Memory B cell (primary cell): Measurements from ENCODE around the gene FGGY.
"Not testable (repeated sequence)": the region's sequence is repeated elsewhere in the genome, so short reads cannot be mapped to it uniquely, and the experiment has no call there.

Source experiments
- ATAC-seq: fragments of 150-1000 bp; cut with Tn5 transposase; 2 replicates; pipeline ENCODE4 v1.10.0; 2021; ENCODE audit warnings: low read depth, mild to moderate bottlenecking, moderate library complexity
- DNase-seq, 2 donors: peaks; one replicate each; pipeline ENCODE4 v3.0.0; 2022; ENCODE audit warnings: low spot score in 2 of 2
- H3K27ac Mint-ChIP-seq: one replicate; pipeline ENCODE4 v1.8.0; 2022; ENCODE audit warnings: mild to moderate bottlenecking, moderate library complexity, mixed read lengths
- H3K27me3 Mint-ChIP-seq: one replicate; pipeline ENCODE4 v1.8.0; 2022; ENCODE audit warnings: mixed read lengths
- H3K36me3 Mint-ChIP-seq: one replicate; pipeline ENCODE4 v1.8.0; 2022; ENCODE audit warnings: mild to moderate bottlenecking, mixed read lengths
- H3K4me1 Mint-ChIP-seq: one replicate; pipeline ENCODE4 v1.8.0; 2022; ENCODE audit warnings: mixed read lengths
- H3K4me3 Mint-ChIP-seq: one replicate; pipeline ENCODE4 v1.8.0; 2022; ENCODE audit warnings: mild to moderate bottlenecking, moderate library complexity, mixed read lengths
- H3K9me3 Mint-ChIP-seq: one replicate; pipeline ENCODE4 v1.8.0; 2022; ENCODE audit warnings: mixed read lengths

Gene FGGY

GRCh38 chr1:59605184-59605583, 308.3 kb downstream of the FGGY start:
- DNase-seq (no peak), ATAC-seq (no peak)
- H3K27me3 Mint-ChIP-seq, result no peaks in the 10 kb centered on the region
- no peaks in the 10 kb centered on the region for H3K9me3 Mint-ChIP-seq
- no peak overlapping the region for H3K4me3 Mint-ChIP-seq
- H3K27ac Mint-ChIP-seq, result no peak overlapping the region
- peaks cover 30% of the 10 kb centered on the region for H3K36me3 Mint-ChIP-seq
- no peaks in the 10 kb centered on the region for H3K4me1 Mint-ChIP-seq

- no peak overlapping the region for H3K4me3 Mint-ChIP-seq
- no peak overlapping the region for H3K27ac Mint-ChIP-seq
- ATAC-seq, result no peak
- H3K4me1 Mint-ChIP-seq, result no peaks in the 10 kb centered on the region
- H3K9me3 Mint-ChIP-seq, result no peaks in the 10 kb centered on the region
- no peaks in the 10 kb centered on the region for H3K27me3 Mint-ChIP-seq
- peaks cover 33% of the 10 kb centered on the region for H3K36me3 Mint-ChIP-seq
- no peak for DNase-seq
Observed at GRCh38 chr1:59605761-59606160, 308.9 kb downstream of the FGGY start.

GRCh38 chr1:59609245-59609644, 312.4 kb downstream of the FGGY start:
- H3K36me3 Mint-ChIP-seq, result peaks cover 37% of the 10 kb centered on the region
- H3K4me1 Mint-ChIP-seq, result no peaks in the 10 kb centered on the region
- no peak overlapping the region for H3K27ac Mint-ChIP-seq
- H3K9me3 Mint-ChIP-seq, result peaks cover 4% of the 10 kb centered on the region
- no peaks in the 10 kb centered on the region for H3K27me3 Mint-ChIP-seq
- ATAC-seq (no peak), DNase-seq (no peak)
- no peak overlapping the region for H3K4me3 Mint-ChIP-seq

- not testable (repeated sequence) for DNase-seq, H3K4me1 Mint-ChIP-seq, H3K9me3 Mint-ChIP-seq, H3K4me3 Mint-ChIP-seq, H3K27me3 Mint-ChIP-seq, ATAC-seq, H3K27ac Mint-ChIP-seq
- H3K36me3 Mint-ChIP-seq, result peaks cover 34% of the 10 kb centered on the region
Observed at GRCh38 chr1:59610499-59610898, 313.6 kb downstream of the FGGY start.

GRCh38 chr1:59617434-59617833, 320.5 kb downstream of the FGGY start:
- Mint-ChIP-seq H3K36me3 (peaks cover 7% of the 10 kb centered on the region), H3K4me3 (no peak overlapping the region), H3K9me3 (peaks cover 6% of the 10 kb centered on the region), H3K27me3 (no peaks in the 10 kb centered on the region), H3K27ac (no peak overlapping the region), H3K4me1 (no peaks in the 10 kb centered on the region)
- ATAC-seq, result no peak
- DNase-seq, result no peak

GRCh38 chr1:59619557-59619956, 322.7 kb downstream of the FGGY start:
- Mint-ChIP-seq H3K4me3 (no peak overlapping the region), H3K27me3 (no peaks in the 10 kb centered on the region), H3K4me1 (no peaks in the 10 kb centered on the region), H3K9me3 (peaks cover 2% of the 10 kb centered on the region), H3K27ac (no peak overlapping the region), H3K36me3 (peaks cover 12% of the 10 kb centered on the region)
- ATAC-seq, result no peak
- no peak for DNase-seq

GRCh38 chr1:59625384-59625783, 328.5 kb downstream of the FGGY start:
- Mint-ChIP-seq H3K27ac (no peak overlapping the region), H3K27me3 (no peaks in the 10 kb centered on the region), H3K36me3 (peaks cover 15% of the 10 kb centered on the region), H3K4me3 (no peak overlapping the region), H3K9me3 (peaks cover 2% of the 10 kb centered on the region), H3K4me1 (no peaks in the 10 kb centered on the region)
- no peak for ATAC-seq
- DNase-seq, result no peak

GRCh38 chr1:59631561-59632255, 334.8 kb downstream of the FGGY start:
- H3K27me3 Mint-ChIP-seq, result no peaks in the 10 kb centered on the region
- H3K36me3 Mint-ChIP-seq, result peaks cover 11% of the 10 kb centered on the region
- DNase-seq, result no peak
- no peaks in the 10 kb centered on the region for H3K9me3 Mint-ChIP-seq
- ATAC-seq, result no peak
- H3K4me1 Mint-ChIP-seq, result no peaks in the 10 kb centered on the region
- no peak overlapping the region for H3K27ac Mint-ChIP-seq
- H3K4me3 Mint-ChIP-seq, result no peak overlapping the region

GRCh38 chr1:59635097-59635496, 338.2 kb downstream of the FGGY start:
- Mint-ChIP-seq H3K9me3 (no peaks in the 10 kb centered on the region), H3K27me3 (no peaks in the 10 kb centered on the region), H3K36me3 (peaks cover 14% of the 10 kb centered on the region), H3K4me3 (no peak overlapping the region), H3K27ac (no peak overlapping the region), H3K4me1 (peaks cover 2% of the 10 kb centered on the region)
- ATAC-seq, result no peak
- DNase-seq, result no peak

GRCh38 chr1:59638231-59638711, 341.4 kb downstream of the FGGY start:
- Mint-ChIP-seq H3K4me1 (peaks cover 2% of the 10 kb centered on the region), H3K4me3 (no peak overlapping the region), H3K9me3 (no peaks in the 10 kb centered on the region), H3K27me3 (no peaks in the 10 kb centered on the region), H3K27ac (no peak overlapping the region), H3K36me3 (peaks cover 11% of the 10 kb centered on the region)
- ATAC-seq, result peak; percentile 35
- DNase-seq, result no peak

GRCh38 chr1:59639266-59639665, 342.4 kb downstream of the FGGY start:
- H3K36me3 Mint-ChIP-seq, result peaks cover 7% of the 10 kb centered on the region
- H3K9me3 Mint-ChIP-seq, result no peaks in the 10 kb centered on the region
- DNase-seq (no peak), ATAC-seq (no peak)
- H3K27me3 Mint-ChIP-seq, result no peaks in the 10 kb centered on the region
- H3K4me1 Mint-ChIP-seq, result peaks cover 2% of the 10 kb centered on the region
- no peak overlapping the region for H3K4me3 Mint-ChIP-seq
- H3K27ac Mint-ChIP-seq, result no peak overlapping the region

GRCh38 chr1:59640851-59641250, 344.0 kb downstream of the FGGY start:
- ATAC-seq, result no peak
- peaks cover 2% of the 10 kb centered on the region for H3K4me1 Mint-ChIP-seq
- H3K36me3 Mint-ChIP-seq, result peaks cover 7% of the 10 kb centered on the region
- H3K4me3 Mint-ChIP-seq, result no peak overlapping the region
- H3K27me3 Mint-ChIP-seq, result no peaks in the 10 kb centered on the region
- H3K9me3 Mint-ChIP-seq, result no peaks in the 10 kb centered on the region
- DNase-seq, result no peak
- no peak overlapping the region for H3K27ac Mint-ChIP-seq

- peaks cover 2% of the 10 kb centered on the region for H3K4me1 Mint-ChIP-seq
- ATAC-seq, result no peak
- no peak overlapping the region for H3K4me3 Mint-ChIP-seq
- H3K27ac Mint-ChIP-seq, result no peak overlapping the region
- H3K9me3 Mint-ChIP-seq, result no peaks in the 10 kb centered on the region
- DNase-seq, result no peak
- no peaks in the 10 kb centered on the region for H3K27me3 Mint-ChIP-seq
- H3K36me3 Mint-ChIP-seq, result peaks cover 8% of the 10 kb centered on the region
Observed at GRCh38 chr1:59641836-59642235, 344.9 kb downstream of the FGGY start.

- DNase-seq (no peak), ATAC-seq (no peak)
- no peaks in the 10 kb centered on the region for H3K9me3 Mint-ChIP-seq
- H3K4me3 Mint-ChIP-seq, result no peak overlapping the region
- no peak overlapping the region for H3K27ac Mint-ChIP-seq
- no peaks in the 10 kb centered on the region for H3K4me1 Mint-ChIP-seq
- no peaks in the 10 kb centered on the region for H3K27me3 Mint-ChIP-seq
- peaks cover 7% of the 10 kb centered on the region for H3K36me3 Mint-ChIP-seq
Observed at GRCh38 chr1:59643526-59643925, 346.6 kb downstream of the FGGY start.

- Mint-ChIP-seq H3K9me3 (no peaks in the 10 kb centered on the region), H3K4me3 (no peak overlapping the region), H3K4me1 (no peaks in the 10 kb centered on the region), H3K27me3 (no peaks in the 10 kb centered on the region), H3K27ac (no peak overlapping the region), H3K36me3 (peaks cover 2% of the 10 kb centered on the region)
- ATAC-seq (no peak), DNase-seq (no peak)
Observed at GRCh38 chr1:59645893-59646292, 349.0 kb downstream of the FGGY start.
